Stomach (tissue), 4 donors: ENCODE measurements around the gene EYA3.

ENCODE experiments used
- POLR2A ChIP-seq, 4 donors: fragments of 450-650 bp; IDR thresholded peaks; one replicate each; pipeline ENCODE4 v1.6.1; 2016; ENCODE audit warnings: antibody characterized with exemption in 4 of 4, control low read depth in 2 of 4, mild to moderate bottlenecking in 1 of 4, moderate library complexity in 1 of 4
- POLR2AphosphoS5 ChIP-seq, 3 donors: sonication (generic); formaldehyde crosslinking; IDR thresholded peaks; one replicate each; pipeline ENCODE4 v1.6.1; 2016; ENCODE audit warnings: antibody characterized with exemption in 3 of 3
- TF ChIP-seq, protein P1 (sequence below), 7 experiments: fragments of 450-650 bp in 4 of 7; fragments of 200-600 bp in 3 of 7; sonication (generic) in 3 of 7; IDR thresholded peaks; one replicate each; pipeline ENCODE4 v1.5.1; 2016 to 2019; ENCODE audit warnings: antibody characterized with exemption in 7 of 7, control low read depth in 2 of 7, mild to moderate bottlenecking in 1 of 7

- TF ChIP-seq, protein P1, sequence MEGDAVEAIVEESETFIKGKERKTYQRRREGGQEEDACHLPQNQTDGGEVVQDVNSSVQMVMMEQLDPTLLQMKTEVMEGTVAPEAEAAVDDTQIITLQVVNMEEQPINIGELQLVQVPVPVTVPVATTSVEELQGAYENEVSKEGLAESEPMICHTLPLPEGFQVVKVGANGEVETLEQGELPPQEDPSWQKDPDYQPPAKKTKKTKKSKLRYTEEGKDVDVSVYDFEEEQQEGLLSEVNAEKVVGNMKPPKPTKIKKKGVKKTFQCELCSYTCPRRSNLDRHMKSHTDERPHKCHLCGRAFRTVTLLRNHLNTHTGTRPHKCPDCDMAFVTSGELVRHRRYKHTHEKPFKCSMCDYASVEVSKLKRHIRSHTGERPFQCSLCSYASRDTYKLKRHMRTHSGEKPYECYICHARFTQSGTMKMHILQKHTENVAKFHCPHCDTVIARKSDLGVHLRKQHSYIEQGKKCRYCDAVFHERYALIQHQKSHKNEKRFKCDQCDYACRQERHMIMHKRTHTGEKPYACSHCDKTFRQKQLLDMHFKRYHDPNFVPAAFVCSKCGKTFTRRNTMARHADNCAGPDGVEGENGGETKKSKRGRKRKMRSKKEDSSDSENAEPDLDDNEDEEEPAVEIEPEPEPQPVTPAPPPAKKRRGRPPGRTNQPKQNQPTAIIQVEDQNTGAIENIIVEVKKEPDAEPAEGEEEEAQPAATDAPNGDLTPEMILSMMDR (IDR thresholded peaks at IDR 0.05) = no peak
- TF ChIP-seq POLR2AphosphoS5 (IDR thresholded peaks at IDR 0.05) = no peak
- no peak for TF ChIP-seq POLR2A (IDR thresholded peaks at IDR 0.05)
Observed at GRCh38 chr1:27928216-27928954, 160.0 kb downstream of the EYA3 start.
